ENCODE data around the gene ATG101. TPM values are rescaled to one million over a fixed set of nuclear protein-coding genes. Genes with fewer than 3 reads are reported as not detected.

Gene ATG101
- total RNA-seq, 6 experiments from 2014 or later: 62.1 to 73.6 (median 66.6) TPM

DNA sequence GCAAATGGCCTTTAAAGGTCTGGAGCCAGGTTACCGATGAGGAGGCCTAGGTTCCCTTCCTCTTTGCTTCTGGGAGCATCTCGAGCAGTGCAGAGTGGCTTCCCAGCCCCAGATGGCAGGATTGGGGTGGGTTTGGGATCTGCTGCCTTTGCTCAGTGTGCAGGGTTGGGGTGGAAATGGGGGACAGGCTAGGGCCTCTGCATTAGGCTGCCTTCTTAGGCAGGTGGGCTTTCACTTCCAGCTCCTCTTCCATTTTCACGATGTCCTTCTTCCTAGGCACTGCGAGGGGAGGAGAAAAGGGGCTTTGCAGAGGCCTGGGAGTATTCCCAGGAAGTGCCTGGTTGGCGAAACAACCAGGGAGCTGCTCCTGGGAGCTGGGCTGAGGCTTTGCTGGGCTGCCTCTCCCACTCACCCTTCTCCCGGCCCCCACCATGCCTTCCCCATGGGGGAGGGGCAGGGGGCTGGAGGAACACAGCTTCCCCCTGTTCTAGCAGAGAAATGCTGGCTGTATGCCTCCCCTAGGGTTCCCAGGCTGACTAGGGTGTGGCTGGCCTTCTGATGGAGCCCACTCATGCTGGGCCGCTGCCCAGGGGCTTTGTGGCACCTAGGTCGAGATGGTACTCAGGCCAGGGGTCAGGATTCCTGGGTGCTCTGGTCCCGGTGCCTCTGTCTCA, 16.1 kb upstream of the ATG101 start:
- no peak for DNase-seq
- peaks cover 6% of the 10 kb centered on the region; the same call in 1 of the 2 replicates for H3K36me3 Mint-ChIP-seq (ENCODE audit: low read depth)
- peak overlapping the region; percentile 15; the same call in 1 of the 2 replicates for H3K4me3 Mint-ChIP-seq
- H3K9me3 Mint-ChIP-seq: peaks cover 10% of the 10 kb centered on the region; the same call in 1 of the 2 replicates
- TF ChIP-seq CTCF (IDR thresholded peaks at IDR 0.05): no peak
- H3K4me1 Mint-ChIP-seq (ENCODE audit: low read depth): peaks cover 39% of the 10 kb centered on the region
- peak overlapping the region; percentile 95; the same call in 1 of the 2 replicates for H3K27ac Mint-ChIP-seq
- peaks cover 46% of the 10 kb centered on the region for H3K27me3 Mint-ChIP-seq (ENCODE audit: insufficient read depth)

GRCh38 chr12:52054231-52054832, 15.4 kb upstream of the ATG101 start:
- Mint-ChIP-seq H3K4me3 (peak overlapping the region; percentile 15; the same call in 1 of the 2 replicates), H3K27ac (no peak overlapping the region), H3K9me3 (peaks cover 10% of the 10 kb centered on the region; the same call in 1 of the 2 replicates), H3K4me1 (ENCODE audit: low read depth) (peaks cover 35% of the 10 kb centered on the region), H3K27me3 (ENCODE audit: insufficient read depth) (peaks cover 51% of the 10 kb centered on the region), H3K36me3 (ENCODE audit: low read depth) (peaks cover 6% of the 10 kb centered on the region; the same call in 1 of the 2 replicates)
- TF ChIP-seq CTCF (IDR thresholded peaks at IDR 0.05): no peak
- DNase-seq: no peak

DNA sequence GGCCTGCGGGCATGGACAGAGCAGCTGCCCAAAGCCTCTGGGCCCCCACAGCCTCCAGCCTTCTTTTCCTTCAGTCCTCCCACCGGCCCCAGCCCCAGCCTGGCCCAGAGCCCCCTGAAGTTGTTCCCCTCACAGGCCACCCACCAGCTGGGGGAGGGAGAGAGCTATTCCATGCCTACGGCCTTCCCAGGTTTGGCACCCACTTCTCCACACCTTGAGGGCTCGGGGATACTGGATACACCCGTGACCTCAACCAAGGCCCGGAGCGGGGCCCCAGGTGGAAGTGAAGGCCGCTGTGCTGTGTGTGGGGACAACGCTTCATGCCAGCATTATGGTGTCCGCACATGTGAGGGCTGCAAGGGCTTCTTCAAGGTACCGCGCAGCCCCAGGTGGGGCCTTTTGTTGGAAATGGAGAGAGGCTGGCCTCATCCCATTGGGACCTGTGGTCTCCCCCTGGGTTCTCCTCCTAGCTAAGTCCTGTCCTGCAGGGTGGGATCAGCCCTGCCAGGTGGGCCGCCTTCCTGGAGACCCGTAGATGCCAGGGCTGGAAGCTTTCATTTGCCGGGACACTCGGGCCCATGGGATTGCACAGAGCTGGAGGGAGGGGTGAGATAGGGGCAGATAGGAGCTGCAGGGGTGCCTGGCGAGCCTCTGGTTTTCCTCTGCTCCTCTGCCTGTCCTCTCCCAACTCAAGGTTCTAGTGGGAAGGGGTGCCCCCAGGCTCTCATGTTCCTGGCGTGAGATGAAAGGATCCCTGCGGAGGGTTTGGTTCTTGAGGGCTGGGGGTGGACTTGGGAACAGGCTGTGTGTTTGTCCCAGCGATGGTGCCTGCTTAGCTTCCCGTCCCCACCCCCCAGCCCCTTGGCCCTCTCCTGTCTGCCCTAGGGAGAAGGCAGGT, 14.7 kb upstream of the ATG101 start:
- peaks cover 6% of the 10 kb centered on the region; the same call in 1 of the 2 replicates for H3K36me3 Mint-ChIP-seq (ENCODE audit: low read depth)
- H3K27ac Mint-ChIP-seq: no peak overlapping the region
- no peak for DNase-seq
- H3K27me3 Mint-ChIP-seq (ENCODE audit: insufficient read depth): peaks cover 59% of the 10 kb centered on the region
- peaks cover 10% of the 10 kb centered on the region; the same call in 1 of the 2 replicates for H3K9me3 Mint-ChIP-seq
- H3K4me1 Mint-ChIP-seq (ENCODE audit: low read depth): peaks cover 28% of the 10 kb centered on the region
- TF ChIP-seq CTCF (IDR thresholded peaks at IDR 0.05): no peak
- H3K4me3 Mint-ChIP-seq: no peak overlapping the region

- peak overlapping the region; percentile 3; the same call in 1 of the 2 replicates for H3K4me3 Mint-ChIP-seq
Measured at GRCh38 chr12:52055731-52056711, 13.8 kb upstream of the ATG101 start.

More at GRCh38 chr12:52055731-52056711, 13.8 kb upstream of the ATG101 start:
- DNase-seq: no peak
- peak overlapping the region; percentile 61 for H3K27ac Mint-ChIP-seq
- peaks cover 68% of the 10 kb centered on the region for H3K27me3 Mint-ChIP-seq (ENCODE audit: insufficient read depth)
- H3K36me3 Mint-ChIP-seq (ENCODE audit: low read depth): peaks cover 6% of the 10 kb centered on the region; the same call in 1 of the 2 replicates
- peaks cover 22% of the 10 kb centered on the region for H3K4me1 Mint-ChIP-seq (ENCODE audit: low read depth)
- peaks cover 10% of the 10 kb centered on the region; the same call in 1 of the 2 replicates for H3K9me3 Mint-ChIP-seq
- TF ChIP-seq CTCF (IDR thresholded peaks at IDR 0.05): no peak
